GM19463 (cell line): Measurements from ENCODE around the gene NDE1.

Source experiments
- ATAC-seq: cut with Tn5 transposase; IDR thresholded peaks from one replicate; pipeline ENCODE4 v1.9.1; 2021; ENCODE audit warnings: mild to moderate bottlenecking, moderate library complexity; ENCODE audit not compliant: unreplicated experiment

NDE1 gene

DNA sequence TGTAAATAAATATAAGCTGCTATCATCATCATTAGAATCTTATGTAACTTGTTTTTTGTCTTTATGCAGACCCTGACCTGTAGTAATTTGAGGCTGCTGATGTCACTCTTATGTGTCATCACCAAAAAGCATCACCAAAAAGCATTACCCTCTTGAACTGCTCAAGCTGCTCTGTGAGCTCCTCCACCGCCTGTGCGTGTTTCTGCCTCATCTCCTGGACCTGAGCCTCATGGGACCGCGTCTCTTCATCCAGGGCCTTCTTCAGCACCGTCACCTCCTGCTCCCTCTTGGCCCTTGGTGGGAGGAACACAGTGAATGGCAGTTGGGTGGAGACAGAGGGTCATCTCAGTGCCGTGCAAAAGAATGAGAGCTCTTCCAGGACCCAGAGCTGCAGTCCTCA is 82.4 kb downstream of the NDE1 start:
- no peak for ATAC-seq

DNA sequence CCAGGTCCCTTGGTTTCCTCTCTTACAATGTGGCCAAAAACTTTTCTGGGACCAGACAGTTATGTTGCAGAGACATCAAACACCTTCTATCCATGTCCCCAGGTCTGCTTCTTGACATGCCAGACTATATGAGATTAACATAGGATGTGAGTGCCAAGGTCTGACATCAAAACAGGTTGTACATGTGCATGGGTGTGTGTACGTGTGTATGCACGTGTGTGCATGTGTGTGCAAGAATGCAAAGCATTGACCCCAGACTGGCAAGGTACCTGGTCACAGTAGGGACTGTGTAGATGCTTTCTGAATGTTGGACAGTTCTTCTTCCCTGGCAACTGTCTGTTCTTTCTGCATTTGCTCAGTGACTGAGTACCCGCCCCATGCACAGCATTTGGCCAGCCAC is 85.6 kb downstream of the NDE1 start:
- no peak for ATAC-seq

DNA sequence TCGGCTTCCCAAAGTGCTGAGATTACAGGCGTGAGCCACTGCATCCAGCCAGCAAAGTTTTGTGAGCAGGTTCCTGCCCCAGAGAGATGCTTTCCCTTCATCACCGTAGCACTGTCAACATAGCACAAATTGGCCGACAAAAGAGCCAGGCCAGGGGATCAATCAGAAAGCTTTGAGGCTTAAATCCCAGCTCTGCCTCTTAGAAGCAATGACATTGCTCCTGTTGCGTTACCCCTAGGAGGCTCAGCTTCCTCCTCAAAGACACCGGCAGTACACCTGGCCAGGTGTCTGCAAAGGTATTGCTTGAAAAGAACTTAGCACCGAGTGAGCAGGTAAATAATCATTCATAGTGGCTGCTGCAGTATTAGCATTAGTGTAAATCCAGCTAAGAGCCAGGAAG is 86.5 kb downstream of the NDE1 start:
- ATAC-seq, result no peak

DNA sequence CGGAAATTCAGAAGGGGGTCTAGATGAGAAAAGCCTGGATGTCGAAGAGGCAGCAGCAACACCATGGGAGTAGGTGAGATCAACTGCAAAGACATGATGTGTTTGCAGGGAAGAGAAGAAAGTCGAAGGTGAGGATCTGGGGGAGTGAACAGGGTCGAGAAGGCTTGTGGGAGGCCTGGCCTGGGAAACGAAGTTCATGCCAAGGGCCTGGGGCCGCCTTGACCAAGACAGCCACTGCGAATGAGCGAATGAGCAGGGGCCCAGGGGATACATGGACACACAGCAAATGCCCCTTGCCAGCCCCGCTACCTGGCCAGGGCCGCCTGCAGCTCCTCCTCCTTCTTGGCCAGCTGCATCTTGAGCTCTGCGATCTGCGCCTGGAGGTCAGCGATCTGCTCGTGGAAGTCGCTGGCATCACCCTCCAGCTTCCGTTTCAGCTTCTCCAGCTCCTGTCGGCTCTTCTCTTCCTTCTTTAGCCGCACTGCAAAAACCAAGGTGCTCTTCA is 87.1 kb downstream of the NDE1 start:
- ATAC-seq, result no peak

DNA sequence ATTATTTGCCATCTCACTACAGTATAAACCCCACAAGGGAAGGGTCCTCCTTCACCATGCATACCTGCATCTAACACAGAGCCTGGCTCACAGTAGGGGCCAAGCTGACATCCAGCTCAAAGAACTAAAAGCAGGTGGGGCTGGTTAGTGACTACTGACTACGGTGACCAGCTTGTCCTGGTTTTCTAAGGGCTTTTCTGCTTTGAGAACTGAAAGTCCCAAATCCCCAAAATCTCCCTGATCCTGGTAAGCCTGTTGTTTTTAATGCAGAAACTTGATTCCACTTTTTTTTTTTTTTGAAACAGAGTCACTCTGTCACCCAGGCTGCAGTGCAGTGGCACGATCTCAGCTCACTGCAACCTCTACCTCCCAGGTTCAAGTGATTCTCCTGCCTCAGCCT is 89.4 kb downstream of the NDE1 start:
- no peak for ATAC-seq

DNA sequence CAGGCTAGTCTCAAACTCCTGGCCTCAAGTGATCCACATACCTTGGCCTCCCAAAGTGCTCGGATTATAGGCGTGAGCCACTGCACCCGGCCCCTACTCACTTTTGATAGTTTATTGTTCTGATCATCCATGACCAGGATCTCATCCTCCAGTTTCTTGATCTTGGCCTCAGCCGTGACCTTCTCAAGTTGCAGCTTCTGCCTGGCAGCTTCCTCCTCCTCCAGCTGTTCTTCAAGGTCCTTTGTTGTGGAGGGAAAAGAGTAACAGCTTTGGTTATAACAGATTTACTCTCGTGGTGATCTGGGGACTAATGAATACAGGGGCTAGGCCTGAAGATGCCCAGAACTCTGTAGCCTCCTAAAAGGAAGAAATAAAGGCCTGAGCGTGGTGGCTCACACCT is 89.9 kb downstream of the NDE1 start:
- ATAC-seq, result no peak

DNA sequence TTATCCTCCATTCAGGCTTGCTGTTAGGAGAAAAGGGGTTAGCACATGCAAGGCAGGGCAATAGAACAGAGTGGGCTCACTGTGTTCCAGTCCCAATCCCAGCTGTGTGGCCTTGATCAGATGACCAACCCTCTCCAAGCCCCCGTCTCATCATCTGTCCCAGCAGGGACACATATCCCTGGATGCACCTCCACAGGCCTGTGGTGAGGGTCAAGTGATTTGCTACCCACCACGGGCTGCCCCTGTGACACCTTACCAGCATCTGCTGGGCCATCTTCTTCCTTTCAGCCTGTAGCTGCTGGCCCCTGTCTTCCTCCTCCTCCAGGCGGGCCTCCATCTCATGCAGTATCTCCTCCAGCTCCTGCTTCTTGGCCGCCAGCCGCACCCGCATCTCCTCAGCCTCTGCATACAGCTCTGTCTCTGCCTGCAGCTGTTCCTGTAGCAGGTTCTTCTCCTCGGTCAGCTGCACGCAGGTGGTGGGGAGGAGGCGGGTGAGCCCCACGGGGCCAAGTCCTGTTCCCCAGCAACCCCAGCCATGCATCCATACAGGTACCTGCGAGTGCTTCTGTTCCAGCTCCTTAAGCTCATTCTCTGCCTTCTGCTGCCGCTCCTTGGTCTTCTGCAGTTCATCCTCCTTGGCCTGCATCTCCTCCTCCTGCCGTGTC is 91.3 kb downstream of the NDE1 start:
- ATAC-seq, result no peak

DNA sequence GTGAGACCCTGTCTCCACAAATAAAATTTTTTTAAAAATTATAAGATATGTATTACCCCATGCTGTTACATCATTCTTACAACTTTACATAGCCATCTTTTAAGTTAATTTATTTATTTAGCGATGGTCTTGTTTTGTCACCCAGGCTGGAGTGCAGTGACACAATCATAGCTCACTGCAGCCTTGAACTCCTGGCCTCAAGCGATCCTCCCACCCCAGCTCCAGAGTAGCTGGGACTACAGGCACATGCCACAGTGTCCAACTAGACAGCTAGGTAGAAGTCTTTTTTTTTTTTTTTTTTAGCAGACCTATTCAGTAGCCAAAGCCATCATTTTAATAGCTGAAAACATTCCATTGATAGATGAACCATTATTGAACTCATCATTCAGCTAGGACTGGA is 92.7 kb downstream of the NDE1 start:
- no peak for ATAC-seq

DNA sequence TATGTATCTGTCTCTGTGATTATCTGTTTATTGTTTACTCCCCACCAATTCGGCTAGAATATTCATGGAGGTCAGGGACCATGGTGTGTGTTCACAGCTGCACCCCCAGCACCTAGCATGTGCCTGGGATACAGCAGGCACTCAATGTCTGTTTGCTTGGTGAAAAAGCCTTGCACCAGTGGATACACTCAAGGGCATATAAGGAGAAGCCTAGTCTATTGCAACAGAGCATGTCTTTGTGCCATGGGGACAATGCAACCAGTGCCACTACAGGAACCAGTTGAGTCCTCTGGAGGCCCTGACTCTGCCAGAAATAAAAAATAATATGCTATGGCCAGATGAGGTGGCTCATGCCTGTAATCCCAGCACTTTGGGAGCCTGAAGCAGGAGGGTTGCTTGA is 93.6 kb downstream of the NDE1 start:
- ATAC-seq, result no peak

DNA sequence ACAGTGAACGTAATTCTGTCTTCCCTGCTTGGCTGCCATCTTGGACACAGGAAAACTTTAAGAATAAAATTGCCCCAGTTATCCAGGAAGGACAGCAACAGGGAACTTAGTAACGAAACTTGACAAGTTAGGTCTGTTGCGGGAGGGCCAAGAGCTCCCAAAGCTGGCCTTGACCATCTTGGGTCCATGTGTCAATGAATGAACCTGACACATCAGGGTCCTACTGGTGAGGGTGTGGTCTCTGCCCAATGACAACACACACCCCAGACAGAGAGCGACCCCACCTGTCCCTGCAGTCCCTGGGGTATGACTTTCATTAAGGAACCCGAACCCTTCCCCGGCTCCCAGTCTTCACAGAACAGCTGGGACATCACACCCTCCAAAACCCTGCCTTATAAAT is 96.3 kb downstream of the NDE1 start:
- ATAC-seq, result no peak

DNA sequence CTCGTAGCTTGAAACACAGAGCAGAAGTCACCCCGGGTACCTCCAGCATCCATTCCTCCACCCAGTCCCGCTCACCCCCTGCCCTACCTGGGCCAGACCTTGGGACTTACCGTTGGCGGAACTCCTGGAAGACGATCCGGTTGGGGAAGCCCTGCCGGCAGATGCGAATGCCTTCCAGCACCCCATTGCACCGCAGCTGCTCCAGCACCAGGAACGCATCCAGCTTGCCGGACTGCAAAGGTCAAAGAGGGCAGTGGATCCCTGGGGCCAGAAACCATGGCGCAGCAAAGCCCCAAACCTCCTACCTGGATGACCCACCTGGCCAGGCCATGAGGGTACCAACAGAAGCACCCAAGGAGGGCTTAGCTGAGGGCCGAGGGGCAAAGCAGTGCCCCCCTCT is 97.9 kb downstream of the NDE1 start:
- no peak for ATAC-seq

DNA sequence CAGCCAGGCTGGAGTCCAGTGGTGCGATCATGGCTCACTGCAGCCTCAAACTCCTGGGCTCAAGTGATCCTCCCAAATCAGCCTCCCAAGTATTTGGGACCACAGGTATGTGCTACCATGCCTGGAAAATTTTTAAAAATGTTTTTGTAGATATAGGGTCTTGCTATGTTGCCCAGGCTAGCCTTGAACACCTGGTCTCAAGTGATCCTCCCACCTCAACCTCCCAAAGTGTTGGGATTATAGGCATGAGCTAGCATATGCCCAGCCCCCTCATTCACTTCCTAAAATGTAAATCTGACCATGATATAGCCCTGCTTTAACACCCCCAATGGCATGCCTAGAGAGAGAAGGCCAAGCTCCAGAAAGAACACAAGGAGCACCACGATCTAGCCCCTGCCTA is 98.6 kb downstream of the NDE1 start:
- no peak for ATAC-seq

DNA sequence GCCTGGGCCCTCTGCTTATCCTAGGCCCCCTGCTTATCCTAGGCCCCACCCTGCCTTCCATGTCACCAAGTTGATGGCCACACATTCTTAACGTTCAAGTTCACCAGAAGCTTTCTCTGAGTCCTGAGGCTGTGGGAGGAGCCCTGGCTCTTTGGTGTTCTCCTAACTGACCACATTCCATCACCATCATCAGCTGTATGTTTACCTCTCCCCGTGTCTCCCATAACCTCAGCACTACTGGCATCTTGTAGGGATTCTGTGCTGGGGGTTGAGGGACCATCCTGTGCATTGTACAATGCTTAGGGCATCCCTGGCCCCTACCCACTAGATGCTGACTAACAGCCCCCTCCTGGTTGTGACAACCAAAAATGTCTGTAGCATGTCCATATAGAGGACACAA is 99.3 kb downstream of the NDE1 start:
- ATAC-seq, result no peak

DNA sequence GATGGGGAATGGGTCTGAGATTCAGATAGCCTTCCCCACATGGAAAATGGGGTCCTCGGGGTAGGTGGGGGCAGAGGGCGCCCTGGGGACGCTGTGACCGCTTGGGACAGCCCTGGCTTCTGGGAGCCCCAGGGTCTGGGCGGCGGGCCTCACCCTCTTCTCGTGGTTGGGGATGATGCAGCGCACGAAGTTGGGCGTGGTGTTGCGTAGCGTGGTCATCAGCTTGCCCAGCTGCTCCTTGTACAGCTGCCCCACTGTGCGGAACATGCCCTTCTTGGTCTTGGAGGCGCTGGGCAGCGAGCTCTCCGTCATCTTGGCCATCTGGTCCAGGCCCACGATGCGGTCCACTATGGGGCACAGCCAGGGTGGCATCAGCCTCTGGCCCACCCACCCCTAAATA is 99.9 kb downstream of the NDE1 start:
- ATAC-seq, result no peak

DNA sequence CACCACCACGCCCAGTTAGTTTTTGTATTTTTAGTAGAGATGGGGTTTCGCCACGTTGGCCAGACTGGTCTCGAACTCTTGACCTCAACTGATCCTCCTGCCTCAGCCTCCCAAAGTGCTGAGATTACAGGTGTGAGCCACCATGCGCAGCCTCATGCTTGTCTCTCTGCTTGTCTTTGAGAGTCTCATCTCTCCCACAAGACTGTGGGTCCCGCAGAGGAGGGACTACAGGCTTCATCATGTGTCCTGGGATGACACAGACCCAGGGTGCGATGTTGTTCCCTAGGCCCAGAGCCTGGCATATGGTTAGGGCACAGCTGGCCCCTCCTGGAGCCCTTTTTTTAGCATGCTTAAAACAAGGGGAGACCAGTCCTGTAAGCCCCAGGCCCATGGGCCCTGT is 101.9 kb downstream of the NDE1 start:
- no peak for ATAC-seq

DNA sequence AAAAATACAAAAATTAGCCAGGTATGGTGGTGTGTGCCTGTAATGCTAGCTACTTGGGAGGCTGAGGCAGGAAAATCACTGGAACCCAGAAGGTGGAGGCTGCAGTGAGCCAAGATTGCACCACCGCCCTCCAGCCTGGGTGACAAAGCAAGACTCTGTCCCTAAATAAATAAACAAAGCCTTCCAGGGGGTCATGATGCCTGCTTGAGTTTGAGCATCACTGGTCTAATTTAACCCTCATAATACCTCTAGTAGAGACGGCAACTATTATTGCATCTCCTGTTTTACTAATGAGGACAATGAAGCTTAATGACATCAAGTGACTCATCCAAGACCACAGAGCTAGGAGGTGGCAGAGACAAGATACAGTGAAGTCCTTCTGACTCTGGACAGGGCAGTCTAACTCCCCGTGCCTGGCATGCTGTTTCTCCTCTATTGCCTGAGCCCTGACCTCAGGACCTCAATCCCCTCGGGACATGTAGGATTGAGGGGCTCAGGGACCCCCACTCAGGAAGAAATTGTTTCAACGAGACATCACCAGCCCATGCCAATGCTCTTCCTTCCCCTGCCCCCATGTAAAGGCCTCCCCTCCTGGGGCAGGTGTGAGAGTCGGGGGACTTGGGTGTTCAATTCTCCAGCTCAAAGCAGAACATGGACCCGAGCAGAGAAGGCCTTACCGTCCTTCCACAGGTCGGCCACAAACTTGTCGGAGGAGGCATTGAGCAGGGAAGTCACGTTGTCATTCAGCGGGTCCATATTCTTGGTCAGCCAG is 102.9 kb downstream of the NDE1 start:
- no peak for ATAC-seq

DNA sequence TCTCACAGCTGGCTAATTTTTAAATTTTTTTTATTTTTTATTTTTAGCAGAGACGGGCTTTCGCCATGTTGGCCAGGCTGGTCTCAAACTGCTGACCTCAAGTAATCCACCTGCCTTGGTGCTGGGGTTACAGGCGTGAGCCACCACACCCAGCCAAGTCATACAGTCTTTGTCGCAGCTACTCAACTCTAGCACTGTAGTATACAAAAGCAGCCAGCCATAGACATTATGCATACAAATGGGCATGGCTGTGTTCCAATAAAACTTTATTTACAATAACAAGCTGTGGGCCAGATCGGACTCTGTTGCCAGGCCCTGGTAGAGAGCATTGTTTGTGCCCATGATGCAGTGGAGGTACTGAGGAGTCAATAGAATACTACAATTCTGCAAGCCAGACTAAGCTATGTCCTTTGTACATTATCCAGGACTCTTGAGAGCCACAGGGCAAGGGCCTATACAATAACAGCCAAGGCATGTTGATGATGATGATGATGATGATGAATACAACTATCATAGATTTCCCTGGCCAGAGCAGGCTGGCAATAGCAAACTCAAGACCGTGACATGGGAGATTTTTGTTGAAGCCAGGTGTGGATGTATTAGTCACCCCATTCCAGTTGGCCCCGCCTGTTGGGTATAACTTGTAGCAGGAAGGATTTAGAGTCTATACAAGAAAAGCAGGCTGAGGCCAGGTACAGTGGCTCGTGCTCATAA is 104.9 kb downstream of the NDE1 start:
- no peak for ATAC-seq

DNA sequence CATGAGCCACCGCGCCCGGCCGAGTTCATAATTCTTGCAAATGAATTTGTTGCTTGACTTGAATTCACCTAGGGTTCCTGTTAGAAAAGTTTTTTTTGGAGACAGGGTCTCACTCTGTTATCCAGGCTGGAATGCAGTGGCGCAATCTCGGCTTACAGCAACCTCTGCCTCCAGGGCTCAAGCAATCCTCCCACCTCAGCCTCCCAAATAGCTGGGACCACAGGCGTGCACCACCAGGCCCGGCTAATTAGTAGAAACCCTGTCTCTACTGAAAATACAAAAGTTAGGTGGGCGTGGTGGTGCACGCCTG is 107.0 kb downstream of the NDE1 start:
- no peak for ATAC-seq

DNA sequence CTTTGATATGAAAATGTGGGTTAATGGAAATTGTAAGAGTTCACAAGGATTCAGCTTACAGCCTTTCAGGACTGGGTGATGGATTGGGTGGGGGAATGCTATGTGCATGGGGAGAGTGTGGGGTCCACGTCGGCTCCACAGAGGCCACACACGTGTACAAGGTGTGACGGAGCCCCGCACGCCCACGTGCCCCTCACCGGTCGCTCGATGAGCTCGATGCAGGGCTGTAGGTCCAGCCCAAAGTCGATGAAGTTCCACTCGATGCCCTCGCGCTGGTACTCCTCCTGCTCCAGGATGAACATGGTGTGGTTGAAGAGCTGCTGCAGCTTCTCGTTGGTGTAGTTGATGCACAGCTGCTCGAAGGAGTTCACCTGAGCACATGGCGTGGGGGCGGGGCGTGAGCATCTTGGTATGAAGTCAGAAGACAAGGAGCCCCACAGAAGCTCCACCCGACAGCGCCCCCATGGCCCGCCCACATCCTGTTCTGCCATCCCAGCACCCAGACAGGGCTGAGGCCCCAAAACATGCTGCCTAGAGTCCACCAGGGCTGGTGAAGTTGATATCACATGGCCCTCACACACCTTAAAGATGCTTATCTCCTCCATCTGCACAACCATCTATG is 107.7 kb downstream of the NDE1 start:
- ATAC-seq, result no peak

DNA sequence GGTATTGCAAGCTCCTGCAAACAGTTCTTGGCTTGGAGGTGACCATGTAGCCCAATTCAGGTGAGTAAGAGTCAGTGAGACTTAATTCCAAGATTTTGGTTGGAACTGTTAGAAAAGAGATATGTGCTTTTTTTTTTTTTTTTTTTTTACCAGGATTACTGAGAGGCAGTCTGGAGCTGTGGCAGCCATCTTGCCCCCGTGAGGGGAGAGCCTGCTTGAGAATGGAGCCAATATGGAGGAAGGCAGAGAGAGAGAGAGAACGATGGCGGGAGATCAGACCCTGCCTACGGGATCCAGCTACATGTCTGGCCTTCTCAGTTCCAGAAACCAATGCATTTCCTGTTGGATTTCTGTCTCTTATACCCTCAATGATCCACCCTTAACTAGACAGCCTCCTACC is 109.0 kb downstream of the NDE1 start:
- no peak for ATAC-seq

DNA sequence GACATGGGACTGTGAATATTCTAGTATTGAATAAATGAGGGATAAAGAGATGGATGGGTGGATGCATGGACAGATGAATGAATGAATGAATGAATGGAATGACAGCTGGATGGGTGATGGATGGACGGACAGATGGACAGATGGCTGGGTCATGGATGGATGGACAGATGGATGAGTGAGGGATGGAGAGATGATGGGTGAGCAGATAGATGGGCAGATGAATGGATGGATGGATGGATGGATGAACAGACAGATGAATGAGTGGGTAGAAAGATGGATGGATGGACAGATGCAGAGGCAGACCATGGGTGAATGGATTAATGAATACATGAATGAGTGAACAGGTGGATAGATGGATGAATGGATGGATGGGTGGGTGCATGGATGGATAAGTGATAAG is 110.1 kb downstream of the NDE1 start:
- ATAC-seq, result no peak

DNA sequence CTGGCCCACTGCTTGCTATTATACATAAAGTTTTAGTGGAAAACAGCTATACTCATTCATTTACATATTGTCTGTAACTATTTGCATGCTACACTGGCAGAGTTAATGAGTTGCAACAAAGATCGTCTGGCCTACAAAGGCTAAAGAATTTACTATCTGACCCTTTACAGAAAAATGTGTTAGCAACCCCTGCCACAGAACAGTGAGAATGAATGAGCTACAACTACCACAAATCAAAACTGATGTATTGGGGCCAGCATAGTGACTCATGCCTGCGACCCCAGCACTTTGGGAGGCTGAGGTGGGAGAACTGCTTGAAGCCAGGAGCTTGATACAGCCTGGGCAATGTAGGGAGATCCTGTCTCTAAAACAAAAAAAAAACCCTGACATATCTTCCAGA is 114.1 kb downstream of the NDE1 start:
- no peak for ATAC-seq
